Right lobe of liver (tissue), 4 donors: ENCODE measurements around the gene TTR.

Experiments used
- POLR2A ChIP-seq: fragments of 450-650 bp; IDR thresholded peaks from one replicate; pipeline ENCODE4 v1.6.1; 2017; ENCODE audit warnings: antibody characterized with exemption, mild to moderate bottlenecking
- TF ChIP-seq, protein P1 (sequence below), 4 donors: fragments of 200-600 bp in 3 of 4; fragments of 450-650 bp in 1 of 4; IDR thresholded peaks; one replicate each; pipeline versions ENCODE4 v1.5.1 to v1.8.0; 2016 to 2022; ENCODE audit warnings: antibody characterized with exemption in 4 of 4, mild to moderate bottlenecking in 2 of 4
- donor health status: DM: no; HTN: no; CAD: no.
- donor health status: DM: no; HTN: no; CAD: no.
- donor health status: DM: no; HTN: yes; CAD: no.

DNA sequence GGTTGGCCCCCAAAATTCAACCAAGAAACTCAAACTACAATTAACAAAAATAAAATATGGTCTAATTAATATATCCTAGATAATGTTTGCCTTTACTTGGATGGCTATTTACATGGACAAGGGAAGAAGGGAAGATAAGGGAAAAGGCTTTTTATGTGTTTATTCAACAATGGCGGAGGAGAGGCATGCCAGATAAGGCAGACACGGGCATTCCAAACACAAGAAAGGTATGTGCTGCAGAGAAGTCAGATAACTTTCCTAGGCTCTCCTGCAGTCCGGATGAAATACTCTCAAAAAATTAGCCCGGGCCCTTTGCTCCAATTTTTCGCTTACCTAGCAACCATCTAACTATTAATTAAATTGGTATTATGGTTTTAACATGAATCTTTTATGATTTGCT is 5.1 kb upstream of the TTR start:
- TF ChIP-seq, protein P1, sequence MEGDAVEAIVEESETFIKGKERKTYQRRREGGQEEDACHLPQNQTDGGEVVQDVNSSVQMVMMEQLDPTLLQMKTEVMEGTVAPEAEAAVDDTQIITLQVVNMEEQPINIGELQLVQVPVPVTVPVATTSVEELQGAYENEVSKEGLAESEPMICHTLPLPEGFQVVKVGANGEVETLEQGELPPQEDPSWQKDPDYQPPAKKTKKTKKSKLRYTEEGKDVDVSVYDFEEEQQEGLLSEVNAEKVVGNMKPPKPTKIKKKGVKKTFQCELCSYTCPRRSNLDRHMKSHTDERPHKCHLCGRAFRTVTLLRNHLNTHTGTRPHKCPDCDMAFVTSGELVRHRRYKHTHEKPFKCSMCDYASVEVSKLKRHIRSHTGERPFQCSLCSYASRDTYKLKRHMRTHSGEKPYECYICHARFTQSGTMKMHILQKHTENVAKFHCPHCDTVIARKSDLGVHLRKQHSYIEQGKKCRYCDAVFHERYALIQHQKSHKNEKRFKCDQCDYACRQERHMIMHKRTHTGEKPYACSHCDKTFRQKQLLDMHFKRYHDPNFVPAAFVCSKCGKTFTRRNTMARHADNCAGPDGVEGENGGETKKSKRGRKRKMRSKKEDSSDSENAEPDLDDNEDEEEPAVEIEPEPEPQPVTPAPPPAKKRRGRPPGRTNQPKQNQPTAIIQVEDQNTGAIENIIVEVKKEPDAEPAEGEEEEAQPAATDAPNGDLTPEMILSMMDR (IDR thresholded peaks at IDR 0.05), result no peak
- TF ChIP-seq POLR2A, result no peak
